Vagina (tissue), 2 donors: ENCODE data around the gene SCN4B. TPM values are rescaled to one million over a fixed set of nuclear protein-coding genes. Genes with fewer than 3 reads are reported as not detected.

Experiments used
- DNase-seq, 2 donors: peaks; one replicate each; pipeline ENCODE4 v3.0.0-alpha.2; 2017; ENCODE audit errors: extremely low spot score in 2 of 2
- H3K27ac ChIP-seq: fragments of 200-600 bp; sonication (generic); one replicate; pipeline ENCODE4 v1.5.1; 2019
- H3K27me3 ChIP-seq: fragments of 200-600 bp; sonication (generic); one replicate; pipeline ENCODE4 v1.5.1; 2019
- H3K36me3 ChIP-seq, 2 donors: fragments of 200-600 bp; sonication (generic); one replicate each; pipeline ENCODE4 v1.5.1; 2017 to 2019
- H3K4me1 ChIP-seq: fragments of 200-600 bp; sonication (generic); one replicate; pipeline ENCODE4 v1.5.1; 2019
- H3K4me3 ChIP-seq, 2 donors: fragments of 200-600 bp; sonication (generic); 1 replicate in 1 of 2; 2 replicates in 1 of 2; pipeline ENCODE4 v1.5.1; 2016 to 2019
- H3K9me3 ChIP-seq: fragments of 200-600 bp; sonication (generic); one replicate; pipeline ENCODE4 v1.5.1; 2019
- POLR2A ChIP-seq, 2 donors: fragments of 450-650 bp; IDR thresholded peaks; one replicate each; pipeline ENCODE4 v1.6.1; 2017; ENCODE audit warnings: antibody characterized with exemption in 2 of 2, mild to moderate bottlenecking in 2 of 2, moderate library complexity in 2 of 2
- POLR2AphosphoS5 ChIP-seq, 2 donors: sonication (generic); formaldehyde crosslinking; IDR thresholded peaks; one replicate each; pipeline ENCODE4 v1.9.0; 2017; ENCODE audit warnings: antibody characterized with exemption in 2 of 2, mild to moderate bottlenecking in 2 of 2, low read depth in 1 of 2; ENCODE audit not compliant: insufficient read depth in 1 of 2
- intact Hi-C: fragments of 100-400 bp; cut with DNase I; formaldehyde crosslinking; loops from one replicate; pipeline ENCODE4 v1.15.1; 2023
- total RNA-seq: library from RNA; depleted of rRNA; stranded (reverse); fragments of >200 nt; gene quantifications from one replicate; pipeline ENCODE4 v1.2.3, GENCODE V29; 2016
- TF ChIP-seq, protein P1 (sequence below), 3 experiments: fragments of 450-650 bp in 2 of 3; fragments of 200-600 bp in 1 of 3; sonication (generic) in 1 of 3; IDR thresholded peaks; one replicate each; pipeline ENCODE4 v1.5.1; 2017 to 2019; ENCODE audit warnings: antibody characterized with exemption in 3 of 3, mild to moderate bottlenecking in 2 of 3, moderate library complexity in 2 of 3

Gene SCN4B
- total RNA-seq, 1 donor from 2014 or later = 0.98 TPM

DNA sequence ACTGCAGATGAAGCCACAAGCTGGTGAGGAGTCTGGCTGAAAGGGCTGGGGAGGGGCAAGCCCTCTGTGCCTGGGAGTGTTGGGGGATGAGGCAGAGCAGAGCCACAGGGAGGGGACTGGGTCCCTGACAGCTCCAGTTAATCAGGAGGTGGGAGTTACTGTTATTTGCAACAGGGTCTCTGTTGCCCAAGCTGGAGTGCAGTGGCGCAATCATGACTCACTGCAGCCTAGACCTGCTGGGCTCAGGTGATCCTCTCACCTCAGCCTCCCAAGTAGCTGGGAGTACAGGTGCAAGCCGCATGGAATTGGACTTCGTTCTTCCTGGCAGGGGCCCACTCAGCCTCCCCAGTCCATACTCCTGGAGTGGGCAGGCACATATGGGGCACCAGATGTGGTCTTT is 16.1 kb upstream of the SCN4B start:
- intact Hi-C loops = no loop called here
- H3K27ac ChIP-seq = no peak overlapping the region
- peaks cover 9% of the 10 kb centered on the region for H3K4me1 ChIP-seq
- H3K9me3 ChIP-seq = no peaks in the 10 kb centered on the region
- H3K4me3 ChIP-seq = no peak overlapping the region
- DNase-seq = no peak
- no peaks in the 10 kb centered on the region for H3K36me3 ChIP-seq
- TF ChIP-seq POLR2AphosphoS5 (IDR thresholded peaks at IDR 0.05; ENCODE audit: insufficient read depth in 1 of 2, low read depth in 1 of 2) (no peak), POLR2A (IDR thresholded peaks at IDR 0.05) (no peak)
- TF ChIP-seq, protein P1, sequence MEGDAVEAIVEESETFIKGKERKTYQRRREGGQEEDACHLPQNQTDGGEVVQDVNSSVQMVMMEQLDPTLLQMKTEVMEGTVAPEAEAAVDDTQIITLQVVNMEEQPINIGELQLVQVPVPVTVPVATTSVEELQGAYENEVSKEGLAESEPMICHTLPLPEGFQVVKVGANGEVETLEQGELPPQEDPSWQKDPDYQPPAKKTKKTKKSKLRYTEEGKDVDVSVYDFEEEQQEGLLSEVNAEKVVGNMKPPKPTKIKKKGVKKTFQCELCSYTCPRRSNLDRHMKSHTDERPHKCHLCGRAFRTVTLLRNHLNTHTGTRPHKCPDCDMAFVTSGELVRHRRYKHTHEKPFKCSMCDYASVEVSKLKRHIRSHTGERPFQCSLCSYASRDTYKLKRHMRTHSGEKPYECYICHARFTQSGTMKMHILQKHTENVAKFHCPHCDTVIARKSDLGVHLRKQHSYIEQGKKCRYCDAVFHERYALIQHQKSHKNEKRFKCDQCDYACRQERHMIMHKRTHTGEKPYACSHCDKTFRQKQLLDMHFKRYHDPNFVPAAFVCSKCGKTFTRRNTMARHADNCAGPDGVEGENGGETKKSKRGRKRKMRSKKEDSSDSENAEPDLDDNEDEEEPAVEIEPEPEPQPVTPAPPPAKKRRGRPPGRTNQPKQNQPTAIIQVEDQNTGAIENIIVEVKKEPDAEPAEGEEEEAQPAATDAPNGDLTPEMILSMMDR (IDR thresholded peaks at IDR 0.05) = no peak
- no peaks in the 10 kb centered on the region for H3K27me3 ChIP-seq

DNA sequence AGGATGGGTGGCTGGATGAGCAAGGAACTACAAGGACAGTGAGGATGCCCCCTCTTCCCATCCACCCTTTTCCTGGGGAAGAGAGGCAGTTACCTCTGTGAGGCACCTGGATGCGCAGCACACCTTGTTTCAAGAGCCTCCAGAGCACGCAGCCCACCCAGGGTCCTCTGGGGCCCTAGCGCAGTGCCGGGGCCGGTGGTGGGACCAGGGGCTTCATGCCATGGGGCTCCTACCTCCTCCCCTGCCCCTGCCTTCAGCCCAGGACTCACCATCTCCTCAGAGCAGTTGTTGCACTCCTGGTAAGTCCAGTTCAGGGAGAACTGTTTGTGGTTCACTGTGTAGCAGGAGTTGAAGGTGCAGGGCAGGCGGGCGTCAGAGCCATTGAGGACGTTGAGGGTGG is 15.7 kb upstream of the SCN4B start:
- no peaks in the 10 kb centered on the region for H3K27me3 ChIP-seq
- peaks cover 9% of the 10 kb centered on the region for H3K4me1 ChIP-seq
- H3K36me3 ChIP-seq = no peaks in the 10 kb centered on the region
- TF ChIP-seq POLR2AphosphoS5 (IDR thresholded peaks at IDR 0.05; ENCODE audit: insufficient read depth in 1 of 2, low read depth in 1 of 2) = no peak
- no peak for TF ChIP-seq POLR2A (IDR thresholded peaks at IDR 0.05)
- TF ChIP-seq, protein P1 (IDR thresholded peaks at IDR 0.05) = no peak
- H3K27ac ChIP-seq = no peak overlapping the region
- no peak for DNase-seq
- no peaks in the 10 kb centered on the region for H3K9me3 ChIP-seq
- no peak overlapping the region for H3K4me3 ChIP-seq
- intact Hi-C loops = no loop called here

DNA sequence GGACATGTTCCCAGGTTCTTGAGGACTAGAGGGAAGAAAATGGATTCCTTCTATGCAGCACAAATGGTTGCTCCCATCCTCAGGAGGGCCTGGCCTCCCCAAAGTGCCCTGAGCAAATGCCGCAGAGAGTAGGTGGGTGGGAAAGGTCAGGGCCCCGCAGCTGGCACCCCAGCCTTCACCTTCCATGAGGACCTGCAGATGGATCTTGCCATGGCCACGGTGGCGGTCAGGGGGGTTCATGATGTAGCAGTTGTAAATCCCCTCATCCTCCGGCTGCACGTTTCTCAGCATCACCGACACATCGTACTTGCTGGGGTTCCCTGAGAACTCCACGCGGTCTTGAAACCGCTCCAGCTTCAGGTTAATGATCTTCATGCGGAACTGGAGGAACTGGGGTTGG is 15.3 kb upstream of the SCN4B start:
- intact Hi-C loops = no loop called here
- H3K27me3 ChIP-seq = no peaks in the 10 kb centered on the region

DNA sequence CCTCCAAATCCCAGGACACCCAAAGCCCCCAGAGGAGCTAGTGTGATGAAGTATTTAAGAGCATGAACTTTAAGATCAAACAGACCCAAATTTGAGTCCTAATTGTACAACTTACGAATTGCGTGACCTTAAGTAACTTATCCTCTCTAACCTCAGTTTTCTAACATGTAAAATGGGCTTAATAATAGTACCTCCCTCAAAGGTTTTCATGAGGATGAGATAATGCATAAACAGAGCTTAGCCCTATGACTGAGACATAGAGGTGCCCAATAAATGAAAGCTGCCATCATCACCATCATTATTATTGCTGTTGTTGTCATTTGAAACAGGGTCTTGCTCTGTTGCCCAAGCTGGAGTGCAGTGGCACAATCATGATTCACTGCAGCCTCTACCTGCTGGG is 14.6 kb upstream of the SCN4B start:
- Histone ChIP-seq H3K4me1 (peaks cover 9% of the 10 kb centered on the region), H3K27me3 (no peaks in the 10 kb centered on the region), H3K27ac (no peak overlapping the region), H3K9me3 (no peaks in the 10 kb centered on the region), H3K36me3 (no peaks in the 10 kb centered on the region), H3K4me3 (no peak overlapping the region)
- TF ChIP-seq, protein P1 (IDR thresholded peaks at IDR 0.05) = no peak
- TF ChIP-seq POLR2A (IDR thresholded peaks at IDR 0.05) (no peak), POLR2AphosphoS5 (IDR thresholded peaks at IDR 0.05; ENCODE audit: insufficient read depth in 1 of 2, low read depth in 1 of 2) (no peak)
- intact Hi-C loops = no loop called here
- DNase-seq = no peak

More for the DNA sequence above, 15.3 kb upstream of the SCN4B start:
- no peak for TF ChIP-seq POLR2A (IDR thresholded peaks at IDR 0.05)
- TF ChIP-seq POLR2AphosphoS5 (IDR thresholded peaks at IDR 0.05; ENCODE audit: insufficient read depth in 1 of 2, low read depth in 1 of 2) = no peak
- TF ChIP-seq, protein P1 (IDR thresholded peaks at IDR 0.05) = no peak
- Histone ChIP-seq H3K36me3 (no peaks in the 10 kb centered on the region), H3K4me3 (no peak overlapping the region), H3K9me3 (no peaks in the 10 kb centered on the region), H3K4me1 (peaks cover 9% of the 10 kb centered on the region), H3K27ac (no peak overlapping the region)
- no peak for DNase-seq

DNA sequence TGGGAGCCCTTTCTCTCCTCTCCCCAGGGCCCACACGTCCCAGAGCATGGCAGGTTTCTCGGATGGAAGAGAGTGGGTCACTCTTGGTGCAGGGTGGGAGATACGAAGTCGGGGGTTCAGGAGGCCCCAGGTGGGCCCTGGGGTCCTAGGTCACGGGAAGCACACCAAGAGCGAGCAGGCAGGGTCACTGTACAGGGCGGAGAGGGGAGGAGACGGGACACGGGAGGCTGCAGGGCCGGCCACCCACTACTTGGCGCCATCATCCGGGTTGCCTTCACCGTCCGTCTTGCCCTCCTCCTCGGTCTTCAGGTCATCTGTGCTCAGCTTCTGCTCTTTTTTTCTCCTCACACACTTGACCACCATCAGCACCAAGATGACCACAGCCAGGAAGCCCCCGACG is 14.0 kb upstream of the SCN4B start:
- no peaks in the 10 kb centered on the region for H3K36me3 ChIP-seq
- no peaks in the 10 kb centered on the region for H3K9me3 ChIP-seq
- intact Hi-C loops = no loop called here
- no peak for TF ChIP-seq POLR2A (IDR thresholded peaks at IDR 0.05)
- TF ChIP-seq, protein P1 (IDR thresholded peaks at IDR 0.05) = no peak
- TF ChIP-seq POLR2AphosphoS5 (IDR thresholded peaks at IDR 0.05; ENCODE audit: insufficient read depth in 1 of 2, low read depth in 1 of 2) = no peak
- peaks cover 6% of the 10 kb centered on the region for H3K4me1 ChIP-seq
- no peak overlapping the region for H3K4me3 ChIP-seq
- no peak for DNase-seq
- H3K27ac ChIP-seq = no peak overlapping the region
- H3K27me3 ChIP-seq = no peaks in the 10 kb centered on the region
